WTC11 (cell line): ENCODE results near the gene NKPD1. TPM values are rescaled to one million over a fixed set of nuclear protein-coding genes. Genes with fewer than 3 reads are reported as not detected.

Experiments
- ATAC-seq: fragments of 200-7000 bp; cut with Tn5 transposase; 2 replicates; pipeline ENCODE4 v1.10.0; 2021; ENCODE audit warnings: mild to moderate bottlenecking, moderate library complexity
- CTCF ChIA-PET: fragments of 300-600 bp; sonication (Branson Sonifier 250); formaldehyde crosslinking; loops from one replicate; lab custom pipeline; 2021; ENCODE audit warnings: antibody characterized with exemption; lab: Charles Lee
- POLR2A ChIA-PET: fragments of 350-600 bp; sonication (Branson Sonifier 250); formaldehyde crosslinking; loops from one replicate; lab custom pipeline; 2021; ENCODE audit warnings: antibody characterized with exemption; lab: Charles Lee
- DNase-seq: peaks from one replicate; pipeline ENCODE4 v3.0.0; 2021; ENCODE audit warnings: low spot score
- H3K27ac Mint-ChIP-seq: 2 replicates; pipeline ENCODE4 v1.8.0; 2021; ENCODE audit warnings: mixed read lengths
- H3K27me3 Mint-ChIP-seq: 2 replicates; pipeline ENCODE4 v1.8.0; 2021; ENCODE audit warnings: low read depth, mild to moderate bottlenecking, moderate library complexity, mixed read lengths
- H3K36me3 Mint-ChIP-seq: 2 replicates; pipeline ENCODE4 v1.8.0; 2021; ENCODE audit warnings: mixed read lengths
- H3K4me1 Mint-ChIP-seq: 2 replicates; pipeline ENCODE4 v1.8.0; 2022; ENCODE audit warnings: mixed read lengths
- H3K4me3 Mint-ChIP-seq: 2 replicates; pipeline ENCODE4 v1.8.0; 2021; ENCODE audit warnings: mild to moderate bottlenecking, moderate library complexity, mixed read lengths
- H3K9me3 Mint-ChIP-seq: 2 replicates; pipeline ENCODE4 v1.8.0; 2021; ENCODE audit warnings: mixed read lengths
- CREM ChIP-seq: sonication (generic); formaldehyde crosslinking; IDR thresholded peaks from 2 replicates; pipeline ENCODE4 v1.8.1; 2022; ENCODE audit warnings: mild to moderate bottlenecking, missing genetic modification reagents, moderate library complexity
- GABPB1 ChIP-seq: sonication (generic); formaldehyde crosslinking; IDR thresholded peaks from 2 replicates; pipeline ENCODE4 v1.8.1; 2023; ENCODE audit warnings: mild to moderate bottlenecking, missing genetic modification reagents
- JAZF1 ChIP-seq: fragments of 250-450 bp; sonication (Bioruptor Pico); IDR thresholded peaks from 2 replicates; pipeline ENCODE4 v1.9.0; 2021; ENCODE audit warnings: moderate library complexity, mild to moderate bottlenecking, inconsistent platforms
- KAT7 ChIP-seq: sonication (generic); formaldehyde crosslinking; IDR thresholded peaks from 2 replicates; pipeline ENCODE4 v1.8.1; 2023; ENCODE audit warnings: missing genetic modification reagents, mild to moderate bottlenecking, borderline replicate concordance
- MYBL2 ChIP-seq: sonication (generic); formaldehyde crosslinking; IDR thresholded peaks from 2 replicates; pipeline ENCODE4 v1.8.1; 2023; ENCODE audit warnings: mild to moderate bottlenecking, moderate library complexity, missing genetic modification reagents
- NR1H2 ChIP-seq: sonication (generic); formaldehyde crosslinking; IDR thresholded peaks from 2 replicates; pipeline ENCODE4 v1.9.0; 2021; ENCODE audit warnings: mild to moderate bottlenecking, moderate library complexity, missing genetic modification reagents
- OVOL2 ChIP-seq: fragments of 250-450 bp; sonication (Bioruptor Pico); IDR thresholded peaks from 2 replicates; pipeline ENCODE4 v1.9.0; 2021; ENCODE audit warnings: mild to moderate bottlenecking, borderline replicate concordance
- ZNF138 ChIP-seq: sonication (generic); formaldehyde crosslinking; conservative IDR thresholded peaks from 2 replicates; pipeline ENCODE4 v1.8.1; 2022; ENCODE audit warnings: mild to moderate bottlenecking, moderate library complexity, missing genetic modification reagents
- ZNF416 ChIP-seq: fragments of 250-450 bp; sonication (Bioruptor Pico); IDR thresholded peaks from 2 replicates; pipeline ENCODE4 v1.9.0; 2021; ENCODE audit warnings: mild to moderate bottlenecking, inconsistent platforms
- total RNA-seq: library from RNA; stranded (reverse); gene quantifications from 3 replicates; pipeline ENCODE4 v1.2.3, GENCODE V29; 2021
- TF ChIP-seq, protein P1 (sequence below): sonication (generic); formaldehyde crosslinking; IDR thresholded peaks from 2 replicates; pipeline ENCODE4 v1.8.0; 2023; ENCODE audit warnings: mild to moderate bottlenecking, missing genetic modification reagents
- TF ChIP-seq, protein P2 (sequence below): sonication (generic); formaldehyde crosslinking; IDR thresholded peaks from 2 replicates; pipeline ENCODE4 v1.8.0; 2023; ENCODE audit warnings: missing genetic modification reagents, mild to moderate bottlenecking, borderline replicate concordance
- TF ChIP-seq, protein P3 (sequence below): sonication (generic); formaldehyde crosslinking; IDR thresholded peaks from 2 replicates; pipeline ENCODE4 v1.8.0; 2023; ENCODE audit warnings: missing genetic modification reagents
- TF ChIP-seq, protein P4 (sequence below): fragments of 250-450 bp; sonication (Bioruptor Pico); IDR thresholded peaks from 2 replicates; pipeline ENCODE4 v1.9.0; 2021; ENCODE audit warnings: mild to moderate bottlenecking, borderline replicate concordance

The NKPD1 gene
- total RNA-seq, 1 experiment from 2014 or later, result 0.57 TPM

DNA sequence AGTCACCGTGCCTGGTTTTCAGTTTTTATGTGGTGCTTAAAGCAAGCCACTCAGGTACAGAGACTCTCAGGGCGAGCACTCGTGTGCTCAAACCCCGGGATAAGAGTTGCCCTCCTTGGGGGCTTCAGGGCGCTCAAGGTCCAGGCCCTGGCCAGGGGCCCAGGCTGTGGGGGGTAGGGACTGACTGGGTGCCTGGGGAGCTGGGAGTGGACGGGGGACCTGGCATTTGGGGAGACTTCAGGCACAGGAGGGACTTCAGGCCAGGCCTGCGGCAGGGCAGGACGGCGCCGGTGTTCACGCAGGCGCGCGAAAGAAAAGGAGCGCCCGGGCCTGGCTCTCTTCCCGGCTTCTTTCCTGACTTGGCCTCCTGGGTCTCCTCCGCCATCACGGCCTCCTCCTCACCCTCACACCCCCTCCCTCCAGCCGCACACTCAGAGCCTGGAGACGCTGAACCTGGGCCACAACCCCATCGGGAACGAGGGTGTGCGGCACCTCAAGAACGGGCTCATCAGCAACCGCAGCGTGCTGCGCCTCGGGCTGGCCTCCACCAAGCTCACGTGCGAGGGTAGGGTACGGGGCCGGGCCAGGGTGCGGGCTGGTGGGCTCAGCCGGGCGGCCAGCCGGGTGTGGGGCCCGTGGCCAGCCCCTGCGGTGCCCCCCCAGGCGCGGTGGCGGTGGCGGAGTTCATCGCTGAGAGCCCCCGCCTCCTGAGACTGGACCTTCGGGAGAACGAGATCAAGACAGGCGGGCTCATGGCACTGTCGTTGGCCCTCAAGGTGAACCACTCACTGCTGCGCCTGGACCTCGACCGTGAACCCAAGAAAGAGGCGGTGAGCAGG is 16.1 kb downstream of the NKPD1 start:
- ATAC-seq, result no peak
- Mint-ChIP-seq H3K9me3 (no peaks in the 10 kb centered on the region), H3K4me3 (no peak overlapping the region), H3K27me3 (no peaks in the 10 kb centered on the region), H3K27ac (no peak overlapping the region), H3K36me3 (peaks cover 10% of the 10 kb centered on the region), H3K4me1 (no peaks in the 10 kb centered on the region)
- no peak for TF ChIP-seq ZNF138 (CRISPR knock-in tag)
- TF ChIP-seq, protein P1, sequence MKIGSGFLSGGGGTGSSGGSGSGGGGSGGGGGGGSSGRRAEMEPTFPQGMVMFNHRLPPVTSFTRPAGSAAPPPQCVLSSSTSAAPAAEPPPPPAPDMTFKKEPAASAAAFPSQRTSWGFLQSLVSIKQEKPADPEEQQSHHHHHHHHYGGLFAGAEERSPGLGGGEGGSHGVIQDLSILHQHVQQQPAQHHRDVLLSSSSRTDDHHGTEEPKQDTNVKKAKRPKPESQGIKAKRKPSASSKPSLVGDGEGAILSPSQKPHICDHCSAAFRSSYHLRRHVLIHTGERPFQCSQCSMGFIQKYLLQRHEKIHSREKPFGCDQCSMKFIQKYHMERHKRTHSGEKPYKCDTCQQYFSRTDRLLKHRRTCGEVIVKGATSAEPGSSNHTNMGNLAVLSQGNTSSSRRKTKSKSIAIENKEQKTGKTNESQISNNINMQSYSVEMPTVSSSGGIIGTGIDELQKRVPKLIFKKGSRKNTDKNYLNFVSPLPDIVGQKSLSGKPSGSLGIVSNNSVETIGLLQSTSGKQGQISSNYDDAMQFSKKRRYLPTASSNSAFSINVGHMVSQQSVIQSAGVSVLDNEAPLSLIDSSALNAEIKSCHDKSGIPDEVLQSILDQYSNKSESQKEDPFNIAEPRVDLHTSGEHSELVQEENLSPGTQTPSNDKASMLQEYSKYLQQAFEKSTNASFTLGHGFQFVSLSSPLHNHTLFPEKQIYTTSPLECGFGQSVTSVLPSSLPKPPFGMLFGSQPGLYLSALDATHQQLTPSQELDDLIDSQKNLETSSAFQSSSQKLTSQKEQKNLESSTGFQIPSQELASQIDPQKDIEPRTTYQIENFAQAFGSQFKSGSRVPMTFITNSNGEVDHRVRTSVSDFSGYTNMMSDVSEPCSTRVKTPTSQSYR (CRISPR knock-in tag), result no peak
- TF ChIP-seq OVOL2 (CRISPR knock-in tag), result no peak
- TF ChIP-seq ZNF416 (CRISPR knock-in tag), result no peak
- TF ChIP-seq, protein P2, sequence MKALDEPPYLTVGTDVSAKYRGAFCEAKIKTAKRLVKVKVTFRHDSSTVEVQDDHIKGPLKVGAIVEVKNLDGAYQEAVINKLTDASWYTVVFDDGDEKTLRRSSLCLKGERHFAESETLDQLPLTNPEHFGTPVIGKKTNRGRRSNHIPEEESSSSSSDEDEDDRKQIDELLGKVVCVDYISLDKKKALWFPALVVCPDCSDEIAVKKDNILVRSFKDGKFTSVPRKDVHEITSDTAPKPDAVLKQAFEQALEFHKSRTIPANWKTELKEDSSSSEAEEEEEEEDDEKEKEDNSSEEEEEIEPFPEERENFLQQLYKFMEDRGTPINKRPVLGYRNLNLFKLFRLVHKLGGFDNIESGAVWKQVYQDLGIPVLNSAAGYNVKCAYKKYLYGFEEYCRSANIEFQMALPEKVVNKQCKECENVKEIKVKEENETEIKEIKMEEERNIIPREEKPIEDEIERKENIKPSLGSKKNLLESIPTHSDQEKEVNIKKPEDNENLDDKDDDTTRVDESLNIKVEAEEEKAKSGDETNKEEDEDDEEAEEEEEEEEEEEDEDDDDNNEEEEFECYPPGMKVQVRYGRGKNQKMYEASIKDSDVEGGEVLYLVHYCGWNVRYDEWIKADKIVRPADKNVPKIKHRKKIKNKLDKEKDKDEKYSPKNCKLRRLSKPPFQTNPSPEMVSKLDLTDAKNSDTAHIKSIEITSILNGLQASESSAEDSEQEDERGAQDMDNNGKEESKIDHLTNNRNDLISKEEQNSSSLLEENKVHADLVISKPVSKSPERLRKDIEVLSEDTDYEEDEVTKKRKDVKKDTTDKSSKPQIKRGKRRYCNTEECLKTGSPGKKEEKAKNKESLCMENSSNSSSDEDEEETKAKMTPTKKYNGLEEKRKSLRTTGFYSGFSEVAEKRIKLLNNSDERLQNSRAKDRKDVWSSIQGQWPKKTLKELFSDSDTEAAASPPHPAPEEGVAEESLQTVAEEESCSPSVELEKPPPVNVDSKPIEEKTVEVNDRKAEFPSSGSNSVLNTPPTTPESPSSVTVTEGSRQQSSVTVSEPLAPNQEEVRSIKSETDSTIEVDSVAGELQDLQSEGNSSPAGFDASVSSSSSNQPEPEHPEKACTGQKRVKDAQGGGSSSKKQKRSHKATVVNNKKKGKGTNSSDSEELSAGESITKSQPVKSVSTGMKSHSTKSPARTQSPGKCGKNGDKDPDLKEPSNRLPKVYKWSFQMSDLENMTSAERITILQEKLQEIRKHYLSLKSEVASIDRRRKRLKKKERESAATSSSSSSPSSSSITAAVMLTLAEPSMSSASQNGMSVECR (CRISPR knock-in tag), result no peak
- TF ChIP-seq GABPB1 (CRISPR knock-in tag), result no peak
- TF ChIP-seq, protein P3, sequence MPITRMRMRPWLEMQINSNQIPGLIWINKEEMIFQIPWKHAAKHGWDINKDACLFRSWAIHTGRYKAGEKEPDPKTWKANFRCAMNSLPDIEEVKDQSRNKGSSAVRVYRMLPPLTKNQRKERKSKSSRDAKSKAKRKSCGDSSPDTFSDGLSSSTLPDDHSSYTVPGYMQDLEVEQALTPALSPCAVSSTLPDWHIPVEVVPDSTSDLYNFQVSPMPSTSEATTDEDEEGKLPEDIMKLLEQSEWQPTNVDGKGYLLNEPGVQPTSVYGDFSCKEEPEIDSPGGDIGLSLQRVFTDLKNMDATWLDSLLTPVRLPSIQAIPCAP (CRISPR knock-in tag), result no peak
- no peak for TF ChIP-seq NR1H2 (CRISPR knock-in tag)
- TF ChIP-seq, protein P4, sequence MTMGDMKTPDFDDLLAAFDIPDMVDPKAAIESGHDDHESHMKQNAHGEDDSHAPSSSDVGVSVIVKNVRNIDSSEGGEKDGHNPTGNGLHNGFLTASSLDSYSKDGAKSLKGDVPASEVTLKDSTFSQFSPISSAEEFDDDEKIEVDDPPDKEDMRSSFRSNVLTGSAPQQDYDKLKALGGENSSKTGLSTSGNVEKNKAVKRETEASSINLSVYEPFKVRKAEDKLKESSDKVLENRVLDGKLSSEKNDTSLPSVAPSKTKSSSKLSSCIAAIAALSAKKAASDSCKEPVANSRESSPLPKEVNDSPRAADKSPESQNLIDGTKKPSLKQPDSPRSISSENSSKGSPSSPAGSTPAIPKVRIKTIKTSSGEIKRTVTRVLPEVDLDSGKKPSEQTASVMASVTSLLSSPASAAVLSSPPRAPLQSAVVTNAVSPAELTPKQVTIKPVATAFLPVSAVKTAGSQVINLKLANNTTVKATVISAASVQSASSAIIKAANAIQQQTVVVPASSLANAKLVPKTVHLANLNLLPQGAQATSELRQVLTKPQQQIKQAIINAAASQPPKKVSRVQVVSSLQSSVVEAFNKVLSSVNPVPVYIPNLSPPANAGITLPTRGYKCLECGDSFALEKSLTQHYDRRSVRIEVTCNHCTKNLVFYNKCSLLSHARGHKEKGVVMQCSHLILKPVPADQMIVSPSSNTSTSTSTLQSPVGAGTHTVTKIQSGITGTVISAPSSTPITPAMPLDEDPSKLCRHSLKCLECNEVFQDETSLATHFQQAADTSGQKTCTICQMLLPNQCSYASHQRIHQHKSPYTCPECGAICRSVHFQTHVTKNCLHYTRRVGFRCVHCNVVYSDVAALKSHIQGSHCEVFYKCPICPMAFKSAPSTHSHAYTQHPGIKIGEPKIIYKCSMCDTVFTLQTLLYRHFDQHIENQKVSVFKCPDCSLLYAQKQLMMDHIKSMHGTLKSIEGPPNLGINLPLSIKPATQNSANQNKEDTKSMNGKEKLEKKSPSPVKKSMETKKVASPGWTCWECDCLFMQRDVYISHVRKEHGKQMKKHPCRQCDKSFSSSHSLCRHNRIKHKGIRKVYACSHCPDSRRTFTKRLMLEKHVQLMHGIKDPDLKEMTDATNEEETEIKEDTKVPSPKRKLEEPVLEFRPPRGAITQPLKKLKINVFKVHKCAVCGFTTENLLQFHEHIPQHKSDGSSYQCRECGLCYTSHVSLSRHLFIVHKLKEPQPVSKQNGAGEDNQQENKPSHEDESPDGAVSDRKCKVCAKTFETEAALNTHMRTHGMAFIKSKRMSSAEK (CRISPR knock-in tag), result no peak
- TF ChIP-seq CREM (CRISPR knock-in tag), result no peak
- TF ChIP-seq MYBL2 (CRISPR knock-in tag), result no peak
- no peak for TF ChIP-seq JAZF1 (CRISPR knock-in tag)
- no peak for TF ChIP-seq KAT7
- DNase-seq, result no peak
- ChIA-PET CTCF (interaction anchor here (0.7 to 2.2 kb wide), 13 partner anchors 8 to 163 kb away, joined by 4 to 16 read pairs (median 4); partner anchors contain the start of genes BLOC1S3 and TRAPPC6A), POLR2A (no interaction called here)
